ENCODE results near the gene MCM9.
"Not testable (repeated sequence)": the region's sequence is repeated elsewhere in the genome, so short reads cannot be mapped to it uniquely, and the experiment has no call there.

Gene MCM9

DNA sequence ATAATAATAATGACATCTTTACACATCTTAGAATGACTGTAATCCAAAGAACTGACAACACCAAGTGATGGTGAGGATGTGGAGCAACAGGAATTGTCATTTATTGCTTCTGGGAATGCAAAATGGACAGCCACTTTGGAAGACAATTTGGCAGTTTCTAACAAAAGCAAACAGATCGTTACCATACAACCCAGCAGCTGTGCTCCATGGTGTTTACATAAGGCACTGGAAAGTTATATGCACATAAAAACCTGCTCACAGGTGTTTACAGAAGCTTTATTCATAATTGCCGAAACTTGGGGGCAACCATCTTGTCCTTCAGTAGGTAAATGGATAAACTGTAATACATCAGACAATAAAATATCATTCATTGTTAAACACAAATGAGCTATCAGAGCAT lies 59.3 kb downstream of the MCM9 start:
- H3K4me3 ChIP-seq (ENCODE audit: low read length): no peak overlapping the region
- H3K4me1 ChIP-seq (ENCODE audit: control insufficient read depth, insufficient read depth, low read length): peaks cover 3% of the 10 kb centered on the region
- DNase-seq (ENCODE audit: low read depth): no peak
- no peaks in the 10 kb centered on the region for H3K27me3 ChIP-seq (replicated peaks; ENCODE audit: control insufficient read depth, insufficient read depth, low read length)
- no peak overlapping the region for H3K9ac ChIP-seq (ENCODE audit: low read length)
- H3K9me3 ChIP-seq (ENCODE audit: control insufficient read depth, low read length): no peaks in the 10 kb centered on the region
- H3K36me3 ChIP-seq (ENCODE audit: control insufficient read depth, insufficient read depth, low read length, severe bottlenecking): no peaks in the 10 kb centered on the region

DNA sequence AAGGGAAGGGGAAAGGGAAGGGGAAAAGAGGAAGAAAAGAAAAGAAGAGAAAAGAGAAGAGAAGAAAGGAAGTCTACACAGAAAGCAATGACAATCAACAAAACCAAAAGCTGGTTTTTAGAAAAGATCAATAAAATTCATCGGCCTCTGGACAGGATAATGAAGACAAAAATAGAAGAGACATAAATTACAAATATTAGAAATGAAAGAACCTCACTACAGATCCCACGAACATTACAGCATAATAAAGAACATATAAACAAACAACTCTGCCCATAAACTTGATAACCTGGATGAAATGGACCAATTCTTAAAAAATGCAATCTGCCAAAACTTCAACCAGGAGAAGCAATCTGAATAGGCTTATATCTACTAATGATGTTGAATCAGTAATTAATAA lies 61.7 kb downstream of the MCM9 start:
- Histone ChIP-seq H3K27me3 (replicated peaks; ENCODE audit: control insufficient read depth, insufficient read depth, low read length) (no peaks in the 10 kb centered on the region), H3K9me3 (ENCODE audit: control insufficient read depth, low read length) (no peaks in the 10 kb centered on the region)
- DNase-seq (ENCODE audit: low read depth): no peak

DNA sequence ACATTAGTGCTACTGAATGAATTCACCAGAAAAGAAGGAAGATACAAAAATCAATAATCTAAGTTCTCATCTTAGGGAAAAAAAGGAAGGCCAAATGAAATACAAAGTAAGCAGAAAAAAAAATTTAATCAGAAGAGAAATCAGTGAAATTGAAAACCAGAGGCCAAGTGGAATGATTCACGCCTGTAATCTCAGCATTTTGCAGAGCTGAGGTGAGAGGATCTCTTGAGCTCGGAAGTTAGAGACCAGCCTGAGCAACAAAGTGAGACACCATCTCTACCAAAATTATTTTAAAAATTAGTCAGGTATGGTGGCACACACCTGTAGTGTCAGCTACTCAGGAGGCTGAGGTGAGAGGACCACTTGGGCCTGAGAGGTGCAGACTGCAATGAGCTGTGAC lies 62.2 kb downstream of the MCM9 start:
- Histone ChIP-seq H3K36me3 (ENCODE audit: control insufficient read depth, insufficient read depth, low read length, severe bottlenecking) (no peaks in the 10 kb centered on the region), H3K27me3 (replicated peaks; ENCODE audit: control insufficient read depth, insufficient read depth, low read length) (no peaks in the 10 kb centered on the region), H3K4me1 (ENCODE audit: control insufficient read depth, insufficient read depth, low read length) (peaks cover 6% of the 10 kb centered on the region), H3K9me3 (ENCODE audit: control insufficient read depth, low read length) (no peaks in the 10 kb centered on the region), H3K9ac (ENCODE audit: low read length) (no peak overlapping the region), H3K4me3 (ENCODE audit: low read length) (no peak overlapping the region)
- DNase-seq (ENCODE audit: low read depth): peak; percentile 16

More for the DNA sequence above, 61.7 kb downstream of the MCM9 start:
- H3K4me1 ChIP-seq (ENCODE audit: control insufficient read depth, insufficient read depth, low read length): peaks cover 6% of the 10 kb centered on the region
- H3K36me3 ChIP-seq (ENCODE audit: control insufficient read depth, insufficient read depth, low read length, severe bottlenecking): no peaks in the 10 kb centered on the region
- H3K4me3 ChIP-seq (ENCODE audit: low read length): no peak overlapping the region
- H3K9ac ChIP-seq (ENCODE audit: low read length): no peak overlapping the region

DNA sequence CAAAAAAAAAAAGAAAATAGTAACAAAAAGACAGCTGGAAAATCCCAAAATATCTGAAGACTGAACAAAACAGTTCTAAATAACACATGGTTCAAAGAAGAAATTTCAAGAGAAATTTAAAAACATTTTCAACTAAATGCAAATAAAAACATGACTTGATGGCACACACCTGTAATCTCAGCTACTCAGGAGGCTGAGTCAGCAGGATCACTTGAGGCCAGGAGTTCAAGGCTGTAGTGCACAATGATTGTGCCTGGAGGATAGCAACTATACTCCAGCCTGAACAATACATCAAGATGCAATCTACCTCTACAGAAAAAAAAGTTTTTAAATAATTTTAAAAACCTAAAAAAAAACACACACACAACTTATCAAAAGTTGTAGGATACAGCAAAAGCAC lies 62.6 kb downstream of the MCM9 start:
- no peak for DNase-seq (ENCODE audit: low read depth)
- H3K36me3 ChIP-seq (ENCODE audit: control insufficient read depth, insufficient read depth, low read length, severe bottlenecking): no peaks in the 10 kb centered on the region
- H3K9ac ChIP-seq (ENCODE audit: low read length): no peak overlapping the region
- no peak overlapping the region for H3K4me3 ChIP-seq (ENCODE audit: low read length)
- H3K9me3 ChIP-seq (ENCODE audit: control insufficient read depth, low read length): no peaks in the 10 kb centered on the region
- peaks cover 6% of the 10 kb centered on the region for H3K4me1 ChIP-seq (ENCODE audit: control insufficient read depth, insufficient read depth, low read length)
- H3K27me3 ChIP-seq (replicated peaks; ENCODE audit: control insufficient read depth, insufficient read depth, low read length): no peaks in the 10 kb centered on the region

DNA sequence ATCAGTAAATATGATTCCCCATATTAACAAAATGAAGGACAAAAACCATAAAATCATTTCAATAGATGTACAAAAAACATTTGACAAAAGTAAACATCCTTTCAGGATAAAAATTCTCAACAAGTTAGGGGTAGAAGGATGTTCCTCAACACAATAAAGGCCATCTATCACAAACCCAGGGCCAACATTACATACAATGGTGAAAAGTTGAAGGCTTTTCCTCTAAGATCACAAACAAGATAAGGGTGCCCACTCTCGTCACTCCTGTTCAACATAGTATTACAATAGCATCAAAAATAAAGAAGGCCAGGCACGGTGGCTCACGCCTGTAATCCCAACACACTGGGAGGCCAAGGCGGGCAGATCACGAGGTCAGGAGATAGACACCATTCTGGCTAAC lies 63.6 kb downstream of the MCM9 start:
- H3K27me3 ChIP-seq (replicated peaks; ENCODE audit: control insufficient read depth, insufficient read depth, low read length): no peaks in the 10 kb centered on the region
- H3K4me1 ChIP-seq (ENCODE audit: control insufficient read depth, insufficient read depth, low read length): peaks cover 6% of the 10 kb centered on the region
- no peak overlapping the region for H3K9ac ChIP-seq (ENCODE audit: low read length)
- no peaks in the 10 kb centered on the region for H3K9me3 ChIP-seq (ENCODE audit: control insufficient read depth, low read length)
- no peak for DNase-seq (ENCODE audit: low read depth)
- H3K36me3 ChIP-seq (ENCODE audit: control insufficient read depth, insufficient read depth, low read length, severe bottlenecking): no peaks in the 10 kb centered on the region
- H3K4me3 ChIP-seq (ENCODE audit: low read length): no peak overlapping the region

- Histone ChIP-seq H3K4me3 (ENCODE audit: low read length) (no peak overlapping the region), H3K9ac (ENCODE audit: low read length) (no peak overlapping the region), H3K27me3 (replicated peaks; ENCODE audit: control insufficient read depth, insufficient read depth, low read length) (no peaks in the 10 kb centered on the region), H3K36me3 (ENCODE audit: control insufficient read depth, insufficient read depth, low read length, severe bottlenecking) (no peaks in the 10 kb centered on the region), H3K9me3 (ENCODE audit: control insufficient read depth, low read length) (no peaks in the 10 kb centered on the region), H3K4me1 (ENCODE audit: control insufficient read depth, insufficient read depth, low read length) (peaks cover 6% of the 10 kb centered on the region)
- no peak for DNase-seq (ENCODE audit: low read depth)
Observed at GRCh38 chr6:118869894-118870589, 64.9 kb downstream of the MCM9 start.

DNA sequence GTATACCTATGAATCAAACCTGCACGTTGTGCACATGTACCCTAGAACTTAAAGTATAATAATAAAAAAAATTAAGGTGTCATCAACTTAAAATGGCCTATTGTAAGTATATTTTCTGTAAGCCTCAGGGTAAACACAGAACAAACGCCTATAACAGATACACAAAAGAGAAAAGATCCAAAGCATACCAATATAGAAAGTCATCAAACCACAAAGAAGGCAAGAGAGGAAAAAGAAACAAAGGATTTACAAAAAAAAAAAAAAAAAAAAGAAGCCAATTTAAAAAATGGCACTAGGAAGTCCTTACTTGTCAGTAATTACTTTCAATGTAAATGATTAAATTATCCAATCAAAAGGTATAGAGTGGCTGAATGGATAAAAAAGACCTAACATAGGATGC lies 65.6 kb downstream of the MCM9 start:
- Histone ChIP-seq H3K27me3 (replicated peaks; ENCODE audit: control insufficient read depth, insufficient read depth, low read length) (no peaks in the 10 kb centered on the region), H3K9me3 (ENCODE audit: control insufficient read depth, low read length) (no peaks in the 10 kb centered on the region), H3K4me3 (ENCODE audit: low read length) (no peak overlapping the region), H3K36me3 (ENCODE audit: control insufficient read depth, insufficient read depth, low read length, severe bottlenecking) (no peaks in the 10 kb centered on the region), H3K4me1 (ENCODE audit: control insufficient read depth, insufficient read depth, low read length) (peaks cover 6% of the 10 kb centered on the region), H3K9ac (ENCODE audit: low read length) (no peak overlapping the region)
- DNase-seq (ENCODE audit: low read depth): peak; percentile 52

DNA sequence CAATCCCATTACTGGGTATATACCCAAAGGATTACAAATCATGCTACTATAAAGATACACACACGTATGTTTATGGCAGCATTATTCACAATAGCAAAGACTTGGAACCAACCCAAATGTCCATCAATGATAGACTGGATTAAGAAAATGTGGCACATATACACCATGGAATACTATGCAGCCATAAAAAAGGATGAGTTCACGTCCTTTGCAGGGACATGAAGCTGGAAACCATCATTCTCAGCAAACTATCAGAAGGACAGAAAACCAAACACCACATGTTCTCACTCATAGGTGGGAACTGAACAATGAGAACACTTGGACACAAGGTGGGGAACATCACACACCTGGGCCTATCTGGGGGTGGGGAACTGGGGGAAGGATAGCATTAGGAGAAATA lies 66.1 kb downstream of the MCM9 start:
- not testable (repeated sequence) for H3K9me3 ChIP-seq (ENCODE audit: control insufficient read depth, low read length); H3K9ac ChIP-seq (ENCODE audit: low read length); H3K36me3 ChIP-seq (ENCODE audit: control insufficient read depth, insufficient read depth, low read length, severe bottlenecking); DNase-seq (ENCODE audit: low read depth); H3K4me3 ChIP-seq (ENCODE audit: low read length); H3K4me1 ChIP-seq (ENCODE audit: control insufficient read depth, insufficient read depth, low read length); H3K27me3 ChIP-seq (replicated peaks; ENCODE audit: control insufficient read depth, insufficient read depth, low read length)

- no peaks in the 10 kb centered on the region for H3K27me3 ChIP-seq (replicated peaks; ENCODE audit: control insufficient read depth, insufficient read depth, low read length)
- H3K9me3 ChIP-seq (ENCODE audit: control insufficient read depth, low read length): no peaks in the 10 kb centered on the region
- H3K4me1 ChIP-seq (ENCODE audit: control insufficient read depth, insufficient read depth, low read length): peaks cover 6% of the 10 kb centered on the region
- no peak overlapping the region for H3K4me3 ChIP-seq (ENCODE audit: low read length)
- no peaks in the 10 kb centered on the region for H3K36me3 ChIP-seq (ENCODE audit: control insufficient read depth, insufficient read depth, low read length, severe bottlenecking)
- DNase-seq (ENCODE audit: low read depth): no peak
- H3K9ac ChIP-seq (ENCODE audit: low read length): no peak overlapping the region
Observed at GRCh38 chr6:118867181-118867580, 67.8 kb downstream of the MCM9 start.

DNA sequence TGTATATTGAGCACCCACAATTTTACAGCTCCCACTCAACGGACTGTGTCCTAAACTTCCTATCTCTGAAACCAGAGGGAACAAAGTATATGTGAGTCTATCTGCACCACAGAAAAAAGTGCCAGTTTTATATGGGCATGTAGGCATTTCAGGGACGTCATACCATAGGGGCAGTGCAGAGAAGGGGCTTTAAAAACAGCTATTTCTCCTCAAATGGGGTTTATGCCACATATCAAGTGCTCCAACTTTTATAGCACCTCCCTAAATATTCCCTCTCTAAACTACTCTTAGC lies 69.9 kb downstream of the MCM9 start:
- DNase-seq (ENCODE audit: low read depth): no peak
- H3K4me3 ChIP-seq (ENCODE audit: low read length): no peak overlapping the region
- H3K36me3 ChIP-seq (ENCODE audit: control insufficient read depth, insufficient read depth, low read length, severe bottlenecking): no peaks in the 10 kb centered on the region
- no peaks in the 10 kb centered on the region for H3K27me3 ChIP-seq (replicated peaks; ENCODE audit: control insufficient read depth, insufficient read depth, low read length)
- no peak overlapping the region for H3K9ac ChIP-seq (ENCODE audit: low read length)
- H3K4me1 ChIP-seq (ENCODE audit: control insufficient read depth, insufficient read depth, low read length): peaks cover 5% of the 10 kb centered on the region
- H3K9me3 ChIP-seq (ENCODE audit: control insufficient read depth, low read length): no peaks in the 10 kb centered on the region

GRCh38 chr6:118864341-118865099 lies 70.4 kb downstream of the MCM9 start:
- no peak for DNase-seq (ENCODE audit: low read depth)
- H3K27me3 ChIP-seq (replicated peaks; ENCODE audit: control insufficient read depth, insufficient read depth, low read length): no peaks in the 10 kb centered on the region
- no peaks in the 10 kb centered on the region for H3K9me3 ChIP-seq (ENCODE audit: control insufficient read depth, low read length)

DNA sequence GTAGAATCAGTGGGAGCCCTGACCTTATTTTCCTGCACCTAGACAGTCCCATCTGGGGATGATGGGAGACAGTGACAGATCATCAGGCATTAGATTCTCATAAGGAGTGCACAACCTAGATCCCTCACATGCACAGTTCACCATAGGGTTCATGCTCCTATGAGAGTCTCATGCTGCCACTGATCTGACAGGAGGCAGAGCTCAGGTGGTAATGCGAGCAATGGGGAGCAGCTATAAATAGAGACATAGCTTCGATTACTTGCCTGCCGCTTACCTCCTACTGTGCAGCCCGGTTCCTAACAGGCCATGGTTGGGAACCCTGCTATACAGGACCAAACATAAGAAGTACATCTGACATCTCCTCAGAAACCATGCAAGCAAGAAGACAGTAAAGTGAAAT lies 72.5 kb downstream of the MCM9 start:
- Histone ChIP-seq H3K36me3 (ENCODE audit: control insufficient read depth, insufficient read depth, low read length, severe bottlenecking) (no peaks in the 10 kb centered on the region), H3K9me3 (ENCODE audit: control insufficient read depth, low read length) (no peaks in the 10 kb centered on the region), H3K4me1 (ENCODE audit: control insufficient read depth, insufficient read depth, low read length) (no peaks in the 10 kb centered on the region), H3K9ac (ENCODE audit: low read length) (no peak overlapping the region), H3K27me3 (replicated peaks; ENCODE audit: control insufficient read depth, insufficient read depth, low read length) (no peaks in the 10 kb centered on the region), H3K4me3 (ENCODE audit: low read length) (no peak overlapping the region)
- DNase-seq (ENCODE audit: low read depth): no peak

More at GRCh38 chr6:118864341-118865099, 70.4 kb downstream of the MCM9 start:
- no peak overlapping the region for H3K9ac ChIP-seq (ENCODE audit: low read length)
- no peak overlapping the region for H3K4me3 ChIP-seq (ENCODE audit: low read length)
- H3K4me1 ChIP-seq (ENCODE audit: control insufficient read depth, insufficient read depth, low read length): no peaks in the 10 kb centered on the region
- no peaks in the 10 kb centered on the region for H3K36me3 ChIP-seq (ENCODE audit: control insufficient read depth, insufficient read depth, low read length, severe bottlenecking)

All from adipocyte (in vitro differentiated cells).